ENCODE results near the gene DDX1.

- TF ChIP-seq CTCF (IDR thresholded peaks at IDR 0.05), result no peak
- TF ChIP-seq EZH2 (IDR thresholded peaks at IDR 0.05; ENCODE audit: borderline replicate concordance, insufficient read depth, low read depth, low read length, poor library complexity, severe bottlenecking), result no peak
These were observed 67.2 kb downstream of the DDX1 start for GRCh38 chr2:15658911-15659310.
